NCI-H510A treated with DMSO at 0.1 percent for 48 hours (cell line): ENCODE data around the gene KIAA0930.
"Not testable (repeated sequence)": the region's sequence is repeated elsewhere in the genome, so short reads cannot be mapped to it uniquely, and the experiment has no call there.

ENCODE experiments used
- DNase-seq: peaks from one replicate; lab custom pipeline; 2025; lab: John Stamatoyannopoulos, UW

Gene KIAA0930

GRCh38 chr22:45262931-45263462 lies 22.3 kb upstream of the KIAA0930 start:
- peak; percentile 27 for DNase-seq

GRCh38 chr22:45262195-45262930 lies 21.7 kb upstream of the KIAA0930 start:
- DNase-seq = no peak

- peak; percentile 54 for DNase-seq
Measured at GRCh38 chr22:45261407-45262088, 20.9 kb upstream of the KIAA0930 start.

GRCh38 chr22:45260395-45260759 lies 19.7 kb upstream of the KIAA0930 start:
- DNase-seq = not testable (repeated sequence)

- no peak for DNase-seq
Measured at GRCh38 chr22:45259754-45260394, 19.2 kb upstream of the KIAA0930 start.

GRCh38 chr22:45257941-45258340 lies 17.2 kb upstream of the KIAA0930 start:
- not testable (repeated sequence) for DNase-seq

- DNase-seq = no peak
Measured at GRCh38 chr22:45254789-45255278, 14.1 kb upstream of the KIAA0930 start.

GRCh38 chr22:45254388-45254787 lies 13.7 kb upstream of the KIAA0930 start:
- DNase-seq = no peak

GRCh38 chr22:45253039-45253641 lies 12.4 kb upstream of the KIAA0930 start:
- no peak for DNase-seq

GRCh38 chr22:45251825-45252224 lies 11.1 kb upstream of the KIAA0930 start:
- no peak for DNase-seq

GRCh38 chr22:45248832-45249561 lies 8.3 kb upstream of the KIAA0930 start:
- no peak for DNase-seq

GRCh38 chr22:45246060-45246985 lies 5.6 kb upstream of the KIAA0930 start:
- no peak for DNase-seq

- DNase-seq = no peak
Measured at GRCh38 chr22:45244916-45245315, 4.2 kb upstream of the KIAA0930 start.

GRCh38 chr22:45242778-45243191 lies 2.1 kb upstream of the KIAA0930 start:
- no peak for DNase-seq

GRCh38 chr22:45240104-45240809 lies 437 bp downstream of the KIAA0930 start:
- DNase-seq = no peak

GRCh38 chr22:45239681-45240051 lies 1.0 kb downstream of the KIAA0930 start:
- no peak for DNase-seq

- DNase-seq = no peak
Measured at GRCh38 chr22:45238957-45239680, 1.6 kb downstream of the KIAA0930 start.

- DNase-seq = no peak
Measured at GRCh38 chr22:45238076-45238956, 2.4 kb downstream of the KIAA0930 start.
